KOPT-K1 (cell line): Measurements from ENCODE around the gene RBP2.

Experiments
- H3K27ac ChIP-seq: fragments of 200-600 bp; sonication (generic); 2 replicates; pipeline ENCODE4 v1.5.1; 2016; ENCODE audit warnings: antibody characterized with exemption, mild to moderate bottlenecking, low read depth, low read length; ENCODE audit not compliant: poor library complexity, severe bottlenecking
- H3K36me3 ChIP-seq: fragments of 200-600 bp; sonication (generic); 2 replicates; pipeline ENCODE4 v1.5.1; 2017; ENCODE audit warnings: antibody characterized with exemption, mild to moderate bottlenecking, low read length, moderate library complexity; ENCODE audit not compliant: insufficient read depth
- H3K9me3 ChIP-seq: fragments of 200-600 bp; sonication (generic); 2 replicates; pipeline ENCODE4 v1.5.1; 2017; ENCODE audit warnings: antibody characterized with exemption, low read length, mild to moderate bottlenecking; ENCODE audit not compliant: insufficient read depth, poor library complexity, severe bottlenecking

RBP2 gene

GRCh38 chr3:139463466-139463865 lies 12.8 kb downstream of the RBP2 start:
- Histone ChIP-seq H3K27ac (no peak overlapping the region), H3K36me3 (no peaks in the 10 kb centered on the region), H3K9me3 (no peaks in the 10 kb centered on the region)

GRCh38 chr3:139460529-139460928 lies 15.8 kb downstream of the RBP2 start:
- H3K36me3 ChIP-seq, result no peaks in the 10 kb centered on the region
- H3K9me3 ChIP-seq, result no peaks in the 10 kb centered on the region
- H3K27ac ChIP-seq, result no peak overlapping the region

- H3K27ac ChIP-seq, result no peak overlapping the region
- H3K36me3 ChIP-seq, result no peaks in the 10 kb centered on the region
- H3K9me3 ChIP-seq, result no peaks in the 10 kb centered on the region
These were observed 16.2 kb downstream of the RBP2 start for GRCh38 chr3:139460076-139460475.

GRCh38 chr3:139458348-139458747 lies 18.0 kb downstream of the RBP2 start:
- H3K27ac ChIP-seq, result no peak overlapping the region
- H3K36me3 ChIP-seq, result no peaks in the 10 kb centered on the region
- H3K9me3 ChIP-seq, result no peaks in the 10 kb centered on the region

GRCh38 chr3:139457066-139457465 lies 19.2 kb downstream of the RBP2 start:
- Histone ChIP-seq H3K9me3 (no peaks in the 10 kb centered on the region), H3K36me3 (no peaks in the 10 kb centered on the region), H3K27ac (no peak overlapping the region)

GRCh38 chr3:139456386-139456785 lies 19.9 kb downstream of the RBP2 start:
- Histone ChIP-seq H3K9me3 (no peaks in the 10 kb centered on the region), H3K27ac (no peak overlapping the region)

GRCh38 chr3:139455855-139456254 lies 20.5 kb downstream of the RBP2 start:
- Histone ChIP-seq H3K36me3 (no peaks in the 10 kb centered on the region), H3K27ac (no peak overlapping the region), H3K9me3 (no peaks in the 10 kb centered on the region)

More at GRCh38 chr3:139456386-139456785, 19.9 kb downstream of the RBP2 start:
- H3K36me3 ChIP-seq, result no peaks in the 10 kb centered on the region

- H3K27ac ChIP-seq, result no peak overlapping the region
These were observed 21.1 kb downstream of the RBP2 start for GRCh38 chr3:139455206-139455605.

GRCh38 chr3:139454346-139454745 lies 22.0 kb downstream of the RBP2 start:
- Histone ChIP-seq H3K9me3 (no peaks in the 10 kb centered on the region), H3K27ac (no peak overlapping the region), H3K36me3 (no peaks in the 10 kb centered on the region)

More at GRCh38 chr3:139455206-139455605, 21.1 kb downstream of the RBP2 start:
- Histone ChIP-seq H3K9me3 (no peaks in the 10 kb centered on the region), H3K36me3 (no peaks in the 10 kb centered on the region)

GRCh38 chr3:139450159-139450558 lies 26.2 kb downstream of the RBP2 start:
- Histone ChIP-seq H3K36me3 (no peaks in the 10 kb centered on the region), H3K27ac (no peak overlapping the region), H3K9me3 (no peaks in the 10 kb centered on the region)

GRCh38 chr3:139449566-139449965 lies 26.8 kb downstream of the RBP2 start:
- no peaks in the 10 kb centered on the region for H3K9me3 ChIP-seq
- H3K36me3 ChIP-seq, result no peaks in the 10 kb centered on the region
- no peak overlapping the region for H3K27ac ChIP-seq

GRCh38 chr3:139448104-139448503 lies 28.2 kb downstream of the RBP2 start:
- no peaks in the 10 kb centered on the region for H3K9me3 ChIP-seq
- no peaks in the 10 kb centered on the region for H3K36me3 ChIP-seq

GRCh38 chr3:139447486-139447885 lies 28.8 kb downstream of the RBP2 start:
- Histone ChIP-seq H3K27ac (no peak overlapping the region), H3K36me3 (no peaks in the 10 kb centered on the region), H3K9me3 (no peaks in the 10 kb centered on the region)

More at GRCh38 chr3:139448104-139448503, 28.2 kb downstream of the RBP2 start:
- H3K27ac ChIP-seq, result no peak overlapping the region

GRCh38 chr3:139444446-139444845 lies 31.9 kb downstream of the RBP2 start:
- Histone ChIP-seq H3K9me3 (no peaks in the 10 kb centered on the region), H3K27ac (no peak overlapping the region), H3K36me3 (no peaks in the 10 kb centered on the region)

- no peaks in the 10 kb centered on the region for H3K9me3 ChIP-seq
- H3K36me3 ChIP-seq, result no peaks in the 10 kb centered on the region
- H3K27ac ChIP-seq, result no peak overlapping the region
These were observed 33.1 kb downstream of the RBP2 start for GRCh38 chr3:139443186-139443585.

GRCh38 chr3:139441656-139442055 lies 34.7 kb downstream of the RBP2 start:
- no peaks in the 10 kb centered on the region for H3K36me3 ChIP-seq
- H3K27ac ChIP-seq, result no peak overlapping the region

More at GRCh38 chr3:139441656-139442055, 34.7 kb downstream of the RBP2 start:
- H3K9me3 ChIP-seq, result no peaks in the 10 kb centered on the region
